SIG-M5 (cell line): Measurements from ENCODE around the gene ADAMTS16.

Source experiments
- DNase-seq: peaks from one replicate; lab custom pipeline; 2025; lab: John Stamatoyannopoulos, UW

The ADAMTS16 gene

GRCh38 chr5:5183189-5183699, 43.1 kb downstream of the ADAMTS16 start:
- DNase-seq, result no peak

- DNase-seq, result no peak
These were observed 43.8 kb downstream of the ADAMTS16 start for GRCh38 chr5:5183933-5184332.

- no peak for DNase-seq
These were observed 48.4 kb downstream of the ADAMTS16 start for GRCh38 chr5:5188376-5189050.

- no peak for DNase-seq
These were observed 48.9 kb downstream of the ADAMTS16 start for GRCh38 chr5:5189051-5189430.

- DNase-seq, result no peak
These were observed 51.8 kb downstream of the ADAMTS16 start for GRCh38 chr5:5191906-5192305.

GRCh38 chr5:5192681-5193080, 52.6 kb downstream of the ADAMTS16 start:
- DNase-seq, result no peak

- DNase-seq, result no peak
These were observed 55.2 kb downstream of the ADAMTS16 start for GRCh38 chr5:5195128-5195918.

- no peak for DNase-seq
These were observed 58.0 kb downstream of the ADAMTS16 start for GRCh38 chr5:5198135-5198534.

- DNase-seq, result no peak
These were observed 58.7 kb downstream of the ADAMTS16 start for GRCh38 chr5:5198815-5199214.

- DNase-seq, result no peak
These were observed 59.4 kb downstream of the ADAMTS16 start for GRCh38 chr5:5199495-5199894.

GRCh38 chr5:5200133-5200532, 60.0 kb downstream of the ADAMTS16 start:
- no peak for DNase-seq

- DNase-seq, result no peak
These were observed 62.2 kb downstream of the ADAMTS16 start for GRCh38 chr5:5202321-5202720.

- no peak for DNase-seq
These were observed 63.3 kb downstream of the ADAMTS16 start for GRCh38 chr5:5203451-5203850.

- DNase-seq, result no peak
These were observed 67.7 kb downstream of the ADAMTS16 start for GRCh38 chr5:5207828-5208227.

GRCh38 chr5:5209089-5209488, 69.0 kb downstream of the ADAMTS16 start:
- DNase-seq, result no peak

GRCh38 chr5:5209510-5210286, 69.6 kb downstream of the ADAMTS16 start:
- no peak for DNase-seq

- DNase-seq, result no peak
These were observed 77.2 kb downstream of the ADAMTS16 start for GRCh38 chr5:5217371-5217770.

- no peak for DNase-seq
These were observed 78.3 kb downstream of the ADAMTS16 start for GRCh38 chr5:5218396-5218795.

GRCh38 chr5:5219541-5219940, 79.4 kb downstream of the ADAMTS16 start:
- no peak for DNase-seq

GRCh38 chr5:5220901-5221631, 80.9 kb downstream of the ADAMTS16 start:
- DNase-seq, result no peak

- no peak for DNase-seq
These were observed 81.6 kb downstream of the ADAMTS16 start for GRCh38 chr5:5221724-5222123.

- no peak for DNase-seq
These were observed 91.4 kb downstream of the ADAMTS16 start for GRCh38 chr5:5231576-5231975.
